Measurements from ENCODE around the gene LARP4B.

DNA sequence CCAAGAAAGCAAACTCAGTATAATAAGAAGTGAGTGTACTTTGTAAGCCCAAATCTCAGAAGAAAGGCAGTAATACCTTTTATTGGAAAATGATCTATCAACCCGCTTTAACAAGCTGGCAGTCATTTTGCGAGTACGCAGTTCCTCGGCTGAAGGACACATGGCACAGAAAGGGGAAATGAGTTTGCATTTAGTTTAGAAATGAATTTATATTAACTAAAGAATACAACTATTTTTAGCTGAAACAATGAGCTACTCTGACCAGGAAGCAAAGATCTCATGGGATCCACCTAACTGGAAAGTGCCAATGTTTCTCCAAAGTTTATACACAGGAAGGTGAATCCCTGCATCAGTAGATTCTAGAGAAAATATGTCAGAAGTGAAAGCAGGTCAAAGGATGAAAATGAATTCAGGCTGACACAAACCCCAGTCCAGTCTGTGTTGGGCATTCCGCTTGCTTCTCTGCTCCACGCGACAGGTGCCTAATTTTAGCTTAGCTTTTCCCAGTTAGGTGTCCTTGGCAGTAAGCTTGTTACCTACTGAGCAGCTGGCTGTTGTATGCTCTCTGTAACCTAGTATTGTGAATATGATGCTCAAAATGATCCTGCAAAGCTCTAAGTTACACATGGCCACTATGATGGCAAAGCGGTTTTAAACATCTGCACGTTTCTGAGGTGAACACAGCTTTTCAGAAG, 112.8 kb downstream of the LARP4B start:
- TF ChIP-seq, protein P1, sequence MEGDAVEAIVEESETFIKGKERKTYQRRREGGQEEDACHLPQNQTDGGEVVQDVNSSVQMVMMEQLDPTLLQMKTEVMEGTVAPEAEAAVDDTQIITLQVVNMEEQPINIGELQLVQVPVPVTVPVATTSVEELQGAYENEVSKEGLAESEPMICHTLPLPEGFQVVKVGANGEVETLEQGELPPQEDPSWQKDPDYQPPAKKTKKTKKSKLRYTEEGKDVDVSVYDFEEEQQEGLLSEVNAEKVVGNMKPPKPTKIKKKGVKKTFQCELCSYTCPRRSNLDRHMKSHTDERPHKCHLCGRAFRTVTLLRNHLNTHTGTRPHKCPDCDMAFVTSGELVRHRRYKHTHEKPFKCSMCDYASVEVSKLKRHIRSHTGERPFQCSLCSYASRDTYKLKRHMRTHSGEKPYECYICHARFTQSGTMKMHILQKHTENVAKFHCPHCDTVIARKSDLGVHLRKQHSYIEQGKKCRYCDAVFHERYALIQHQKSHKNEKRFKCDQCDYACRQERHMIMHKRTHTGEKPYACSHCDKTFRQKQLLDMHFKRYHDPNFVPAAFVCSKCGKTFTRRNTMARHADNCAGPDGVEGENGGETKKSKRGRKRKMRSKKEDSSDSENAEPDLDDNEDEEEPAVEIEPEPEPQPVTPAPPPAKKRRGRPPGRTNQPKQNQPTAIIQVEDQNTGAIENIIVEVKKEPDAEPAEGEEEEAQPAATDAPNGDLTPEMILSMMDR (IDR thresholded peaks at IDR 0.05) = no peak
- TF ChIP-seq TAF1 (IDR thresholded peaks at IDR 0.05; ENCODE audit: borderline replicate concordance, low read depth, low read length) (no peak), YY1 (IDR thresholded peaks at IDR 0.05; ENCODE audit: low read depth) (no peak), RXRA (IDR thresholded peaks at IDR 0.05; ENCODE audit: borderline replicate concordance, low read depth) (no peak), POLR2AphosphoS5 (IDR thresholded peaks at IDR 0.05; ENCODE audit: low read depth, low read length) (no peak), FOXJ3 (CRISPR knock-in tag; IDR thresholded peaks at IDR 0.05) (no peak), EP300 (IDR thresholded peaks at IDR 0.05; ENCODE audit: borderline replicate concordance in 1 of 2, low read depth in 1 of 2, low read length in 1 of 2) (no peak), RFX5 (IDR thresholded peaks at IDR 0.05; ENCODE audit: low read length) (no peak)
- TF ChIP-seq, protein P2, sequence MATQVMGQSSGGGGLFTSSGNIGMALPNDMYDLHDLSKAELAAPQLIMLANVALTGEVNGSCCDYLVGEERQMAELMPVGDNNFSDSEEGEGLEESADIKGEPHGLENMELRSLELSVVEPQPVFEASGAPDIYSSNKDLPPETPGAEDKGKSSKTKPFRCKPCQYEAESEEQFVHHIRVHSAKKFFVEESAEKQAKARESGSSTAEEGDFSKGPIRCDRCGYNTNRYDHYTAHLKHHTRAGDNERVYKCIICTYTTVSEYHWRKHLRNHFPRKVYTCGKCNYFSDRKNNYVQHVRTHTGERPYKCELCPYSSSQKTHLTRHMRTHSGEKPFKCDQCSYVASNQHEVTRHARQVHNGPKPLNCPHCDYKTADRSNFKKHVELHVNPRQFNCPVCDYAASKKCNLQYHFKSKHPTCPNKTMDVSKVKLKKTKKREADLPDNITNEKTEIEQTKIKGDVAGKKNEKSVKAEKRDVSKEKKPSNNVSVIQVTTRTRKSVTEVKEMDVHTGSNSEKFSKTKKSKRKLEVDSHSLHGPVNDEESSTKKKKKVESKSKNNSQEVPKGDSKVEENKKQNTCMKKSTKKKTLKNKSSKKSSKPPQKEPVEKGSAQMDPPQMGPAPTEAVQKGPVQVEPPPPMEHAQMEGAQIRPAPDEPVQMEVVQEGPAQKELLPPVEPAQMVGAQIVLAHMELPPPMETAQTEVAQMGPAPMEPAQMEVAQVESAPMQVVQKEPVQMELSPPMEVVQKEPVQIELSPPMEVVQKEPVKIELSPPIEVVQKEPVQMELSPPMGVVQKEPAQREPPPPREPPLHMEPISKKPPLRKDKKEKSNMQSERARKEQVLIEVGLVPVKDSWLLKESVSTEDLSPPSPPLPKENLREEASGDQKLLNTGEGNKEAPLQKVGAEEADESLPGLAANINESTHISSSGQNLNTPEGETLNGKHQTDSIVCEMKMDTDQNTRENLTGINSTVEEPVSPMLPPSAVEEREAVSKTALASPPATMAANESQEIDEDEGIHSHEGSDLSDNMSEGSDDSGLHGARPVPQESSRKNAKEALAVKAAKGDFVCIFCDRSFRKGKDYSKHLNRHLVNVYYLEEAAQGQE (IDR thresholded peaks at IDR 0.05; ENCODE audit: low read depth, low read length) = no peak
